Thoracic aorta (tissue), 2 donors: Measurements from ENCODE around the gene BLVRA. TPM values are rescaled to one million over a fixed set of nuclear protein-coding genes. Genes with fewer than 3 reads are reported as not detected.

Source experiments
- ATAC-seq: fragments of 150-250 bp; one replicate; pipeline ENCODE4 v1.8.0; 2017; ENCODE audit warnings: low read depth; ENCODE audit not compliant: insufficient number of reproducible peaks, low FRiP score
- DNase-seq: peaks from one replicate; pipeline ENCODE4 v3.0.0-alpha.2; 2020; ENCODE audit warnings: low spot score
- H3K27ac ChIP-seq, 2 donors: fragments of 200-600 bp; sonication (generic); 1 replicate in 1 of 2; 2 replicates in 1 of 2; pipeline ENCODE4 v1.5.1; 2016; ENCODE audit warnings: mild to moderate bottlenecking in 2 of 2, moderate library complexity in 2 of 2
- H3K27me3 ChIP-seq: fragments of 200-600 bp; sonication (generic); replicated peaks from 2 replicates; pipeline ENCODE4 v1.6.0; 2016; ENCODE audit warnings: mild to moderate bottlenecking; ENCODE audit not compliant: insufficient read depth
- H3K36me3 ChIP-seq: fragments of 200-600 bp; sonication (generic); one replicate; pipeline ENCODE4 v1.5.1; 2016
- H3K4me1 ChIP-seq, 2 donors: fragments of 200-600 bp; sonication (generic); 1 replicate in 1 of 2; 2 replicates in 1 of 2; pipeline versions ENCODE4 v1.5.1 to v1.6.0; 2016; ENCODE audit warnings: low read depth in 2 of 2, mild to moderate bottlenecking in 1 of 2; ENCODE audit not compliant: control insufficient read depth in 1 of 2
- H3K4me3 ChIP-seq: fragments of 200-600 bp; sonication (generic); 2 replicates; pipeline ENCODE4 v1.5.1; 2016; ENCODE audit warnings: mild to moderate bottlenecking
- H3K9me3 ChIP-seq: fragments of 200-600 bp; sonication (generic); 2 replicates; pipeline ENCODE4 v1.5.1; 2016
- CTCF ChIP-seq: fragments of 200-600 bp; sonication (generic); IDR thresholded peaks from one replicate; pipeline ENCODE4 v1.5.1; 2019; ENCODE audit warnings: antibody characterized with exemption
- total RNA-seq, 2 donors: library from RNA; depleted of rRNA; stranded (reverse); fragments of >200 nt; gene quantifications; one replicate each; pipeline versions ENCODE4 v1.1.0 to v1.2.3, GENCODE V29; 2016

The BLVRA gene
- total RNA-seq, 2 donors from 2014 or later = 35.3 to 46.4 TPM

- no peak overlapping the region for H3K4me3 ChIP-seq
These were observed 8.2 kb upstream of the BLVRA start for GRCh38 chr7:43750016-43750887.

DNA sequence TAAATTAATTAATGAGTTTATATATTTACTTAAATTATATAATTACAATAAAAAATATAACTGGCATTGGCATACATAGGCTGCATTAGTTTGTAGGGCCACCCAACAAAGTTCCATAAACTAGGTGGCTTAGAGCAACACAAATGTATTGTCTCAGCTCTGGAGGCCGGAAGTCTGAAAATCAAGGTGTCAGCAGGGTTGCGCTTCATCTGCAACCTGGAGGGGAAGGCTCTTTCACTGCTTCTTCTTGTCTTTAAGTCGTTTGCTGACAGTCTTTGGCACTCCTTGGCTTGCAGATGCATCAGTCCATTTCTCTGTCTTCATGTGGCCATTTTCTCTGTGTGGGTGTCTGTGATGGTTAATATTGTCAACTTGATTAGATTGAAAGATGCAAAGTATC, 6.1 kb upstream of the BLVRA start:
- ATAC-seq = no peak
- no peaks in the 10 kb centered on the region for H3K27me3 ChIP-seq
- TF ChIP-seq CTCF = no peak
- no peak for DNase-seq
- H3K4me3 ChIP-seq = no peak overlapping the region
- H3K36me3 ChIP-seq = no peaks in the 10 kb centered on the region
- no peak overlapping the region for H3K27ac ChIP-seq
- no peaks in the 10 kb centered on the region for H3K9me3 ChIP-seq
- H3K4me1 ChIP-seq = no peaks in the 10 kb centered on the region

More at GRCh38 chr7:43750016-43750887, 8.2 kb upstream of the BLVRA start:
- ATAC-seq (no peak), DNase-seq (no peak)
- Histone ChIP-seq H3K27ac (no peak overlapping the region), H3K36me3 (no peaks in the 10 kb centered on the region), H3K4me1 (no peaks in the 10 kb centered on the region), H3K9me3 (no peaks in the 10 kb centered on the region), H3K27me3 (no peaks in the 10 kb centered on the region)
- TF ChIP-seq CTCF = no peak

DNA sequence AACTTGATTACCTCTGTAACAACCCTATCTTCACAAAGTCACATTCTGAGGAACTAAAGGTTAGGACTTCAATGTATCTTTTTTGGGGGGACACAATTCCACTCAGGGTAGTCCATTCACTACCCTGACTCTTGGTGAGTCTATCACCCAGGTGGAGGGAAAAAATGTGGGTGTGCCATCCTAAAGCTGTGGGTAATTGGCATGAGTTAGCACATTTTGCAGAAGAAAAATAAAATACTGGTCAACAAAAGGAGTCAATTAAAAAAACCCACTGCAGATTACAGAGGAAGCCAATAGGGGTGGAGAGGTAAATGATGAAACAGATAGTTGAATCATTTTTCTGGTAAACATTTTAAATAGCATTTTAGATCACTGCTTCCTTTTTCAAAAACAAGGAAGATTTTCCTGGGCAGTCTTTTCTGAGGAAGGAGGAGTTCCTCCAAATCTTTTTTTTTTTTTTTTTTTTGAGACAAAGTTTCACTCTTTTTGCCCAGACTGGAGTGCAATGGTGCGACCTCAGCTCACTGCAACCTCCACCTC, 5.1 kb upstream of the BLVRA start:
- H3K27ac ChIP-seq = no peak overlapping the region
- no peaks in the 10 kb centered on the region for H3K9me3 ChIP-seq
- H3K27me3 ChIP-seq = no peaks in the 10 kb centered on the region
- H3K4me3 ChIP-seq = no peak overlapping the region
- no peak for DNase-seq
- no peak for ATAC-seq
- H3K4me1 ChIP-seq = peaks cover 0 to 9% of the 10 kb centered on the region in 2 donors
- TF ChIP-seq CTCF = no peak
- no peaks in the 10 kb centered on the region for H3K36me3 ChIP-seq

GRCh38 chr7:43753843-43754242, 4.6 kb upstream of the BLVRA start:
- Histone ChIP-seq H3K9me3 (no peaks in the 10 kb centered on the region), H3K27ac (no peak overlapping the region), H3K27me3 (no peaks in the 10 kb centered on the region), H3K36me3 (no peaks in the 10 kb centered on the region), H3K4me1 (peaks cover 0 to 9% of the 10 kb centered on the region in 2 donors), H3K4me3 (no peak overlapping the region)
- ATAC-seq (no peak), DNase-seq (no peak)
- no peak for TF ChIP-seq CTCF

- ATAC-seq (no peak), DNase-seq (no peak)
- no peaks in the 10 kb centered on the region for H3K36me3 ChIP-seq
- no peak for TF ChIP-seq CTCF
- H3K4me1 ChIP-seq = peaks cover 0 to 9% of the 10 kb centered on the region in 2 donors
- no peaks in the 10 kb centered on the region for H3K9me3 ChIP-seq
- no peak overlapping the region for H3K4me3 ChIP-seq
- no peak overlapping the region for H3K27ac ChIP-seq
- no peaks in the 10 kb centered on the region for H3K27me3 ChIP-seq
These were observed 3.9 kb upstream of the BLVRA start for GRCh38 chr7:43754596-43754995.
